NCI-H2227 (cell line): ENCODE data around the gene UBE2V1.

ENCODE experiments used
- DNase-seq: peaks from one replicate; lab custom pipeline; 2025; ENCODE audit not compliant: unreplicated experiment; lab: John Stamatoyannopoulos, UW

The UBE2V1 gene

DNA sequence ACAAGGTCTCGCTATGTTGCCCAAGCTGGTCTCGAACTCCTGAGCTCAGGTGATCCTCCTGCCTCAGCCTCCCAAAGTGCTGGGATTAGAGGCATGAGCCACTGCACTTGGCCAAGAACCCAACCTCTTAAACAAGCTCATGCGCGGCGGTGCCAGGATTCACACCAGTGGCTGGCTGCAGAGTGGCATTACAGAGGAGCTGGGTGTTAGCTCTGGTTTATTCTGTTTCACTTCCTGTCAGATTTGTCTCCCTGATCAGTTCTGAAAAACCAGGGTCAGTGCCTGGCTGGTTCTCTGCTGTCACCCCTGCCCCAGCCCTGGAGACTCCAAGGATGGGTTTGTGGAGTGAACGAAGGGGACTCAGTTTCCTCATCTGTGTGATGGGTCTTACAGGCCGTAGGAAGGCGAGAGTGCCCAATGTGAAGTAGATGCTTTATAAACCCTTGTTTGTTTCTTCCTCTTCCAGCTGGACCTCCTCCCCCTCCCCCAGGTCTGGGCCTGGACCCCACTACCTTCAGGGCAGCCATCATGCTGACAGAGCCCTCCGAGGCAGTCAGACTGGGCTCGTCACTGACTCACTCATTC, 63.4 kb downstream of the UBE2V1 start:
- no peak for DNase-seq

DNA sequence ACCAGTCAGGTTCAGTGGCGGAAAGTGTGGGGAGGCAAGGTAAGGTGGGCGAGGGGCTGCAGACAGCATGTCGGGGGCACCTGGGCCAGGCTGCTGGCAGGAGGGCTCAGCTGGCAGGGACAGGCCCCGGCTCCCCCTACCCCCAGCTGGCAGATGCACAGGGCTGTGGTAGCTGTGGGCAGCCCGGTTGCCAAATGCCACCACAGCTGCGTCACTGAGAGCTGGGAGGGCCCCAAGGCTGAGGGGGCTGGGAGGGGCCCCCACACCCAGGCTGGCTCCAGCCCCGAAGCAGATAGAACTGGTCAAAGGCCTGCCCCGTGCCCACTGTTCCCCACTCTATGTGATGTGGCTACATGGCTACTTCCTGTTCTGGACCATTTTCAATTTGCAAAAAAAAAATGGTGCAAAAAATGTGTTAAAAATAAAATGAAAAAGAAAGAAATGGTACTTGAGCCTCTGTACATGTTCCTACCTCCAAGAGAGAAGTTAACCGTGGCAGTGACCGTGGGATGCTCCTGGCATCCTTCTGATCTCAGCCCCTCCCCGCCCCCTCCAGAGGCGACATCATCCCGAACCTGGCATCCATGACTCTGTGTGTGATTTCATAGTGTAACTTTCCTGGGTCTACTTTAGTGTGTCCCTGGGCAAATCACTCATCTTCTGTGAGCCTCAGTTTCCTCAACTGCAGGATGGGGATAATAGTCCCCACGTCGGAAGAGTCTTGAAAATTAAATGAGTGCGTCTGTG, 64.4 kb downstream of the UBE2V1 start:
- DNase-seq = no peak

DNA sequence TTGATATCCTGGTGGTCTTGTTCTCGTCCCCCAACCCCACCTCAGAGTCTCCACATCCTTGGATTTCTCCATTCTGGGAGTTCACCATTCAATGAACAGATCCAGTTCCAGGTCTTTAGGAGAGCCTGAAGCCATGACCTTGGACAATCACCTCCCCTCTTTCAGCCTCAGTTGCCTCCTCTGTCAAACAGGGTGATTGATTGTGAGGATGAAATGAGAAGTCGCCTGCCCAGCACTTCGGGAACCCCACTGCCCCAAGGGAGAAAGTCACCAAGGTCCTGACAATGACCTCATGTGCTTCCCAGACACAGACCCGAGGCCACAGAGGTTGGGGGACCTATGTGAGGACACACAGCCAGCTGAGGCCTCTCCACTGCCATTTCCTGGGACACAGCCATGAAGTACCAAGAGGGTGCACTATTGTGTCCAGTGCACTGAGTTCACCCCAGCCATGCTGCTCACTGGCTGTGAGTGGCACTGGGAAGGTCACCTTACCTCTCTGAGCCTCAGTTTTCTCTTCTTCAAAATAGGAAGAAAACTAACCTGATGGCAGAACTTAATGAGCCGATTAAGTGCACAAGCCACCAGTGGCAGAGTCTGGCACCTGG, 68.5 kb downstream of the UBE2V1 start:
- no peak for DNase-seq

DNA sequence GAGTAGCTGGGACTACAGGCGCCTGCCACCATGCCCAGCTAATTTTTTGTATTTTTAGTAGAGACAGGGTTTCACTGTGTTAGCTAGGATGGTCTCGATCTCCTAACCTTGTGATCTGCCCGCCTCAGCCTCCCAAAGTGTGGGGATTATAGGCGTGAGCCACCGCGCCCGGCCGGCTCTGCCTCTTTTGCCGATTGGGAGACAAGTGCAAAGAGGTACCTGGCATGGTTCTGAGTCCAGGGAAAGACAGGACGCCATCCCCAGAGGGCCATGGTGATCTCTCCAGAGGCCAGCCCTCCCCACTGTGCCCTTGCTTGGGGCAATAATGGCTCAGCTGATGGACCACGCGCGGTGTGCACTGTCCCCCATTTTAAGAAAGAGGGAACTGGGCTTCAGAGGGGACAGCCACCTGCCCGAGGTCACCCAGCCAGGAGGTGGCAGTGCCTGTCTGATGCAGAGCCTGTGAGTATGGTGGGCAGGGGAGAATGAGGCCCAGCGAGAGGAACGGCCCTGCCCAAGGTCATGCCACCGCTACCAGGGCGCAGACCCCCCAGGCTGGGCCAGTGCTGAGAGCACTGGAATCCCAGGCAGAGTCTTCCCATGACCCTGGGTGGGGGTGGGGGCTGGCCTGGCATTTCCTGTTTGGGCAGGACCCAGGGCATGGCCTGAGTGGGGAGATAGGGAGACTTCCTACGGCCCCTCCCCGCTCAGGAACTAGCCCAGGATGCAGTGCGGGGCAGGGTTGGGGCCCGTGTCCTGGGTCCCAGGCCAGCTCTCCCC, 69.2 kb downstream of the UBE2V1 start:
- DNase-seq = no peak

DNA sequence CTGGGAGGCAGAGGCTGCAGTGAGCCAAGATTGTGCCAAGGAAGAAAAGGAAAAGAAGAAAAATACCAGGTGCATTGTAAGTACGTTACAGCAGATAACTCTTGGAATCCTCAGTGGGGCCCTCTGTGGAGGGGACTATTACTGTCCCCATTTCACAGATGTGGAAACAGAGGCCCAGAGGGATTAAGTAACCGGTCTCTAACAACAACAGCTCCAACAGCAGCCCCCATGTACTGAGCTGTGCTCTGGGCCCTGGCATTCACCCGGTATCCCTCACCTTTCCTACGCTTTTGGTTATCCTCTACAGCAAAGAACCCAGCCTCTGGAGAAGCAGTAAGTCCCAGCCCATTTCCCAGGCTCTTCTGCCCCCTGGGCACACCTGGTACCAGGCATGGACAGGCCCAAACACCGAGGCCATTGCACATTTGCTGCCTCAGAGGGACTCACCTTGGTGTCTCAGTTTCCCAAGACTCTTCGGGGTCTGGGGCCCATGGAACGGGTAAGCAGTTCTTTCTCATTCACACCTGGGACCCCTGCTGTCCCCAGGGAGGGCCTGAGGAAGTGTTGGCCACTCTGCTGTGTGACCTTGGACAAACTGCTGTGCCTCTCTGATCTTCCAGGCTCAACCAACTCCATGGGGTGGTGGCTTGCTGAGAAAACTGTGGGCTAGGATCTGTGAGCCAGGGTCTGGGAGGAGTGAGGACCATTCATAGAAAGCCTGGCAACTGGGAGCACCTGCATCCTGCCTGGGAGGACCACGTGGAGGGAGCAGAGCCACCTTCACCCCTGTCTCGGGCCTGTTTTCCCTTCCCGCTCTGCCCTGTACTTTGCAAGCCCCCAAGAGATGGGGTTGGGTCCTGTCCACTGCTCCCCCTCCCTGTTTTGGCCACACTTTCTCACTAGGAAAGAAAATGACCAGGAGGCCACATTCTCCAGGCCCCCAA, 70.3 kb downstream of the UBE2V1 start:
- DNase-seq = no peak

GRCh38 chr20:50041246-50041873, 71.6 kb downstream of the UBE2V1 start:
- no peak for DNase-seq

DNA sequence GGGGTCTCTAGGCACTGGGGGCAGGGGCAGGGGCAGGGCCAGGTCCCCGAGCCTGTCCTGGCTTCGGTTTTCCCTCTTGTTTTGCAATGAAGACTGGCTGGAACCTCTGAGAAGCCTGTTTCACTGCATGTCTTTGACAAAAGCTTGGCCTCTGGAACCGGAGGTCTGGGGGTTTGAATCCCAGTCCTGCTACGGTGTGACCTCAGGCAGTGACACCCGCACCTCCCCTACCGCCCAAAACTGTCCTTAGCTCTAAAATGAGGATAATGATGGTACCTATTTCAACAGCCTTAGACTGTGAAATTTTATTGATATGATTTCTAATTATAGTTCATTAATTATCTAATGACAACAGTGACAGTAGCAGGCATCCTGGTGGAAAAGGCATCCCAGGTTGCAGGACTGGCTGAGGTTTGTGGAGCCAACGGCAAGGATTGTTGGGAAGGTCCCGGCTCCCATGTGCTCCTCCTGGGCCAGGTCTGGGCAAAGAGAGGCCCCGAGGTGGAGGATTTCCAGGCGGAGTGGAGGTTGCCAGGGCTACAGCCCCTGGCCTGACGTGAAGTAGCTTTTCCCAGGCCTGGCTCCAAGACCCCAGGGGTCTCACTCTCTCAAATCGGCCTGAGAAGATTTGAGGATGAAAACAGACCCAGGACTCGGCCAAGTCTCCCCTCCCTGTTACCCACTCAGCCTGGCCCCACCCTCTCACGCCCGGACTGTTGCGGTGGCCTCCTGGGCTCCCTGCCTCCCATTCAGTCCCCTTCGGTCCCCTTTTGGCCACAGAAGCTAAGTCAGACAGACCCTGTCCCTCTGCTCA, 72.3 kb downstream of the UBE2V1 start:
- DNase-seq = no peak

DNA sequence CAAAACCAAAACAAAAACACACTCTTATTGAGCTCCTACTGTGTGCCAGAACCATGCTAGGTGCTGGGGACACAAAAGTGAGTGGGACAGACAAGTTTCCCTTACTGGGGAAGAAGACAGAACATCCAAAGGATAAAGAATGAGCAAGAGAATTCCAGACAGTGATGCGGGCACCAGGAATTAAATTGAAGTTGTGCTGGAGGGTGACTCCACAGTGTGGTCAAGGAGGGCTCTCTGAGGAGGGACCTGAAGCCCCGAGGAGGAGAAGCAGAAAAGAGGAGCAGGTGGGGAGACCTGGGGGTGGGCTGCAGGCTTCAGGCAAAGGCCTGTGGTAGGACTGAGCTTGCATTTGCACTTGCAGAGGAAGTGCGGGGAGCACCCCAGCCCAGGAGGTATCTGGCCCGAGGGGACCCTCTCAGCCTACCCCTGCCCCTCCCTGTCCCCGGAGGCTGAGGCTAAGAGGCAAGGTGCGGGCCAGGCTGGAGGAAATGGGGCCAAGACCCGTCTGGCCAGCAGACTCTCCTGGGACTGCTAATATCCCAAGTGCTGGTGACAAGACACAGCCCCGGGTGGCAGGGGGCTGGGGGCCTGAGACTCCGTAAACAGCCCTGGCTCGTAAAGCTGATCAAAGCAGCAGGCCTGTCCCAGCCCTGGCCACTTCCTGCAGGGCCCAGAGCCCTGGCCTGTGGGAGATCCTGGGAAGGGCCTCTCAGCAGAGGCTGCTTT, 73.1 kb downstream of the UBE2V1 start:
- no peak for DNase-seq

- DNase-seq = peak; percentile 41
Observed at GRCh38 chr20:50038574-50038991, 74.4 kb downstream of the UBE2V1 start.

GRCh38 chr20:50038169-50038568, 74.8 kb downstream of the UBE2V1 start:
- no peak for DNase-seq

DNA sequence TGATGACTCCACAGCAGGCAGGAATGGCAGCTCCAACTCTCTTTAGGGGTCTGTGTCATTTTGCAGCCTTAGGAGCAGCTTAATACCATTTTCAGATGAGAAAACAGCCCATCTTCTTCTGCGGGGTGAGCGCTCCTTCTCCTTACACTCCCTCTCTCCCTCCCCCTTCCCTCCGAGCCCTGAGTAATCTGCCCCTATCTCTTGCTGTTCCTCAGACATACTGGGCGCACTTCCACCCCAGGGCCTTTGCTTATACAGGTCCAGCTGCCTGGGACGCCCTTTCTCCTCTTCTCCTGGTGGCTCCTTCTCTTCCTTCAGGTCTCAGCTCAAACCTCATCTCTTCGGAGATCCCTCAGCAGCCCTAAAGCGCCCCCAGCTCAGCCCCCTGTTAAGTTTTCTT, 75.4 kb downstream of the UBE2V1 start:
- DNase-seq = no peak

DNA sequence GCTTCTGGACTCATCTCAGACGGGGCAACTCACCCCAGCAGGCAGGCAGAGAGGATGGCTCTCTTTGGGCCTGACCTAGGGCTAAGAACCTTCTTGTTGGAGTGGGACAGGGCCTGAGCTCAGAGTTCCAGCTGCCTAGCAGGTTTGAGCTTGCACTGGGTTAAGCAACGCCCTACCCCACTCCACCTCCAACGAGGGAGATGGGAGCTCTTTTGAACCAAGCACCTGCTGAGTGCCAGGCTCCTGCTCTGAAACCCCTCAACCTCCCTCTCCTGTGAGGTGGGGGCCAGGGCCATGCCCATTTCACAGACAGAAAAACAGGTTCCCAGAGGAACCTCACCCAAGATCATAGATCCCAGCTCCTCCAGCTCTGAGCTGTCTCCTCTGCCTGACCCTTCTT, 75.8 kb downstream of the UBE2V1 start:
- no peak for DNase-seq

DNA sequence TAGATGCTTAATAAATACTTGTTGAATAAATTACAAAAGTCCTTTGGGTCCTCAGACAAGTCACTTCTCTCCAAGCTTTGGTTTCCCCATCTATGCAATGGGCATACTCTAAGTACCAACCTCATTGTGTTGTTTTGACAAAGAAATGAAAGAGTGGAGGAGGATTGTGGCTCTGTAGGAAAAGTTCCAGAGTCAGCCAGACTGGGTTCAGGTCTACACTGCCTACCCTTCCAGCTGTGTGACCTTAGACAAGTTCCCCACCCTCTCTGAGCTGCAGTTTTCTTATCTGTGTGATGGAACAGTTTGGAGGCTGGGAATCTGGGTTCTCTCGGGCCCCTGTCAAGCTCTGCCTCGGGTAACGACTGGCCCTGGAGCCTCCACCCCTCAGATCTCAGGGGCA, 76.2 kb downstream of the UBE2V1 start:
- no peak for DNase-seq

DNA sequence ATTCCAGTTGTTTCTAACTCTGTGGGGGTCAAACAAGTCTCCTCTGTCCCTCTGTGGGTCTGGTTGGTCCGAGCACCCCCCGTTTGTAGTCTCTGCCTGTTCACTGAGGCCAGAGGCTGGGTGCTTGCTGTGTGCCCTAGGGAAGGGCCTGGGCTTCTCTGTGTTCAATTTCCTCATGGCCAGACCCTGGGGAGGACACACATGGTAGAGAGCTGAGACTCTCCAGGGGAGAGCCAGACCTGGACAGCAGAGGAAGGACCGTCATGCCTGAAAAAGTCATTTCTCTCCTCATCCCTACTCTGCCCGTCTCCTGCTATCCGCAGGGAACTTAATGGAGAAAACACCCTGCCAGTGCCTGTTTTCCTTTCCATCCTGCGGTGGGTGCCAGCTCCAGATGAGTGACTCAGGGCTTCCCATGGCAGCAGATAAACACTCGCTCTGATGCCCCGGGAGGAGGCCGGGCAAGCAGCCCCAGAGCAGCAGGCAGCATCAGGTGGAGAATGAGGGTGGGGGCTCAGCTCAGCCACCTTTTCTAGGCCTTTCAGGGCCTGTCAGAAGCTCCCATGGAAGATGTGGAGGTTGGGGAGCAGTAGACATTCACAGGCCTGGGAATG, 78.3 kb downstream of the UBE2V1 start:
- no peak for DNase-seq

DNA sequence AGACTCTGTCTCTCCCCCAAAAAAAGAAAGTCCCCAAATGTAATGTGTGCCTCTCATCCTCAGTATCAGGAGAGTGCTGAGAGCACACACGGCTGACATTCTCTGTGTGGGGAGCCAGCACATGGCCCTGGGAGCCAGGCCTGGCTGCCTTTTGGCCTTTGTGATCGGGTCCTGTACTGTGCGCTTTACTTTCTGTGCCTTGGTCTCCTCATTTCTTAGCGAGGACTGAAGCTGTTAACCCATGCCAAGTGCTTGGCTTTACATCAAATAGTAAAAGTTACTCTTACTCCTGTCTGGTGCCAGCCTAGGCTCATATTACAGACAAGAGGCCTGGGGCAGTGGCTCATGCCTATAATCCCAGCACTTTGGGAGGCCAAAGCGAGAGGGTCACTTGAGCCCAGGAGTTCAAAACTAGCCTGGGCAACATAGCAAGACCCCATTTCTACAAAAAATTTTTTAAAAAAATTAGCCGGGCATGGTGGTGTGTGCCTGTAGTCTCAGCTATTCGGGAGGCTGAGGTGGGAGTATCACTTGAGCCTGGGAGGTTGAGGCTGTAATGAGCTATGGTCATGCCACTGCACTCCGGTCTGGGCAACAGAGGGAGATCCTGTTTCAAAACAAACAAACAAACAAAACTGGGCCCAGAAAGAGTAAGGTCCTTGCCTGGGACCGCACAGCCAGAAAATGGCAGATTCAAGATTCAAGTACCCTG, 79.8 kb downstream of the UBE2V1 start:
- no peak for DNase-seq
